Head of caudate nucleus (tissue), 42 donors: ENCODE data around the gene HAVCR2.
"Not testable (repeated sequence)": the region's sequence is repeated elsewhere in the genome, so short reads cannot be mapped to it uniquely, and the experiment has no call there.

Experiments used
- DNase-seq, 42 donors: peaks; one replicate each; pipeline versions ENCODE4 v3.0.0 to v3.0.0-alpha.2; 2020 to 2021; ENCODE audit warnings: mixed read lengths in 7 of 42
- intact Hi-C: fragments of 100-400 bp; cut with DNase I; formaldehyde crosslinking; loops from one replicate; pipeline ENCODE4 v1.15.0; 2022

Gene HAVCR2

GRCh38 chr5:157106630-157107461 is 2.0 kb downstream of the HAVCR2 start:
- DNase-seq, result peak in 9 of 42 donors; percentile 14 to 59 (median 35)
- intact Hi-C loops, result no loop called here

GRCh38 chr5:157100140-157100679 is 8.6 kb downstream of the HAVCR2 start:
- DNase-seq, result peak in 2 of 42 donors; percentile 9 to 35
- intact Hi-C loops, result no loop called here

- DNase-seq, result no peak
Measured at GRCh38 chr5:157088342-157088990, 20.4 kb downstream of the HAVCR2 start.

GRCh38 chr5:157086751-157087359 is 22.0 kb downstream of the HAVCR2 start:
- no peak for DNase-seq
- intact Hi-C loops, result no loop called here

More at GRCh38 chr5:157088342-157088990, 20.4 kb downstream of the HAVCR2 start:
- intact Hi-C loops, result no loop called here

- DNase-seq, result no peak
- intact Hi-C loops, result no loop called here
Measured at GRCh38 chr5:157085930-157086329, 22.9 kb downstream of the HAVCR2 start.

- intact Hi-C loops, result no loop called here
- peak in 28 of 42 donors; percentile 10 to 69 (median 29) for DNase-seq
Measured at GRCh38 chr5:157080286-157080685, 28.6 kb downstream of the HAVCR2 start.

GRCh38 chr5:157076558-157076957 is 32.3 kb downstream of the HAVCR2 start:
- intact Hi-C loops, result no loop called here
- no peak for DNase-seq

GRCh38 chr5:157072508-157072907 is 36.3 kb downstream of the HAVCR2 start:
- no peak for DNase-seq
- intact Hi-C loops, result no loop called here

- no peak for DNase-seq
- intact Hi-C loops, result no loop called here
Measured at GRCh38 chr5:157069949-157070348, 38.9 kb downstream of the HAVCR2 start.

GRCh38 chr5:157068785-157069184 is 40.1 kb downstream of the HAVCR2 start:
- no peak for DNase-seq
- intact Hi-C loops, result no loop called here

- no peak for DNase-seq
- intact Hi-C loops, result no loop called here
Measured at GRCh38 chr5:157068339-157068738, 40.5 kb downstream of the HAVCR2 start.

- intact Hi-C loops, result no loop called here
- DNase-seq, result peak in 1 of 42 donors; percentile 8
Measured at GRCh38 chr5:157067005-157067404, 41.8 kb downstream of the HAVCR2 start.

- no peak for DNase-seq
- intact Hi-C loops, result no loop called here
Measured at GRCh38 chr5:157066080-157066479, 42.8 kb downstream of the HAVCR2 start.

- DNase-seq, result no peak
- intact Hi-C loops, result no loop called here
Measured at GRCh38 chr5:157063776-157064430, 44.9 kb downstream of the HAVCR2 start.

GRCh38 chr5:157059891-157060290 is 49.0 kb downstream of the HAVCR2 start:
- intact Hi-C loops, result no loop called here
- DNase-seq, result no peak

- DNase-seq, result peak in 1 of 42 donors; percentile 2
- intact Hi-C loops, result no loop called here
Measured at GRCh38 chr5:157059093-157059539, 49.7 kb downstream of the HAVCR2 start, which contains the start of gene HAVCR1. Gene HAVCR1 (minus strand): TSS chr5:157059116. CDS start chr5:157057943, 1,173 bp downstream.

- intact Hi-C loops, result no loop called here
- no peak for DNase-seq
Measured at GRCh38 chr5:157057459-157058370, 51.1 kb downstream of the HAVCR2 start.

- DNase-seq, intact Hi-C loops: not testable (repeated sequence)
Measured at GRCh38 chr5:157056848-157057247, 52.0 kb downstream of the HAVCR2 start.
